GM21528 (cell line): ENCODE data around the gene DNAJC16.
"Not testable (repeated sequence)": the region's sequence is repeated elsewhere in the genome, so short reads cannot be mapped to it uniquely, and the experiment has no call there.

ENCODE experiments used
- ATAC-seq: cut with Tn5 transposase; IDR thresholded peaks from one replicate; pipeline ENCODE4 v1.9.1; 2021; ENCODE audit warnings: mild to moderate bottlenecking, moderate library complexity; ENCODE audit not compliant: unreplicated experiment, low FRiP score

The DNAJC16 gene

DNA sequence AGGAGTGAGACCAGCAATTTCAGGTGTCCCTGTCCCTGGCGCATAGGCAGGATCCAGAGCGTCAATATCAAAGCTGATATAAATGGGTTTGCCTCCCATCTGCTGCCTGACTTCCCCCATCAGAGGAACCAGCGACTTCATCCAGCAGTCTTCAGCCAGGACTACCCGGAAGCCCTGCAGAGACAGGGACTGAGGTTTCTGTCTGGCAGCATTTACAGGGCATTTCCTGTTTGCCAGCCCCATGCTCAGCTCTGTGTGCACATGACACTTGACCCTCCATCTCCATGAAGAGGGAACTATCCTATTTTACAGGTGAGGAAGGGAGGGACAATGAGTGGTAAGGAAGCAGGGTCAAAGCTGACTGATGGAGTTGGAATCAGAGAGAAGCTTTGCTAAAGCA, 51.0 kb downstream of the DNAJC16 start:
- no peak for ATAC-seq

DNA sequence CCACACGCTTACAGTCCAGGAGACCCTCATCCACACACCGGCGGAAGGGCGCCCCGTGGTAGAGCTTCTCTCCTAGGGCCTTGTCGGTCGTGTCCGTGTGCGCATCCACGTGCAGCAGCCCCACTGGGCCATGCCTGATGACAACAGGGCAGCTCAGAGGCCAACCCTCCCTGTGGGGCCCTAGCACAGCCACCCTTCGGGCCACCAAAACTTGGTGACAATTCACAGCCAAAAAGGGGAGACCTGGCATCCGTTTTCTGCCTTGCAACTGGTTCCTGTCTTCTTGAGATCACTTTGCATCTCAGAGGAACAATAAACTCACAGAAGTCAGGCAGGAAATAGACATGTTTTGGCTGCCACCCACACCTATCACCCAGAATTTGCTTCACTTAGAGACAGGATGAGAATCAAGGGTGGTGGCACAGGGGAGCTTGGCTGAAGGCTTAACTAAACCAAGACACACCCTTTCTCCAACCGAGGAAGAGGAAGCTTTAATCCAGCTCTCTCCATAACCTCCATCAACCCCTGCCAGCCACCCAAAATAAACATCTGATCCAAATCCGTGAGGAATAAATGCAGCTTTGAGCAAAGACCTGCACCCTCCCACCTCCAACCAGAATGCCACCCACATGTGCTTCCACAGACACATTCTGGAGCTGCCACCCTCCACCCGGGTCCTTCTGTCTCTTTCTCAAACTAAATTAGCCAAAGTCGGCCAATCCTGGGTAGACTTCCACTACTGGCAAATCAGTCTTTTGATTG, 52.5 kb downstream of the DNAJC16 start:
- no peak for ATAC-seq

DNA sequence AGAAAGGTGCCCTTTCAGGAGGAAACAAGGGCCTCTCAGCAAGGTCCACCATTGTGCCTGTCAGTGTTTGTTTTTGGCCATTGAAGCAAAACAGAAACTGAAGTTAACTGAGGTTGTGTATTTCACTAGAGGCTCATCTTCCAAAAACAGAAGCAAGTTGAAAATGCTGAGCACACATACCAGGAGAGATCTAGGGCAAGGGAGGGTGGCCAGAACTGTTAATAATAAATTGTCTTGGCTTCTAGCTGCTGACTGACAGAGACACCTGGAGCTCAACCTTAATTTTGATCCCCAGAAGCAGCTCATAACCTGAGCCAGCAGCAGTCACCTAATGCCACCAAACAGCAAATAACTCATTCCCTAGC, 53.0 kb downstream of the DNAJC16 start:
- ATAC-seq, result no peak

DNA sequence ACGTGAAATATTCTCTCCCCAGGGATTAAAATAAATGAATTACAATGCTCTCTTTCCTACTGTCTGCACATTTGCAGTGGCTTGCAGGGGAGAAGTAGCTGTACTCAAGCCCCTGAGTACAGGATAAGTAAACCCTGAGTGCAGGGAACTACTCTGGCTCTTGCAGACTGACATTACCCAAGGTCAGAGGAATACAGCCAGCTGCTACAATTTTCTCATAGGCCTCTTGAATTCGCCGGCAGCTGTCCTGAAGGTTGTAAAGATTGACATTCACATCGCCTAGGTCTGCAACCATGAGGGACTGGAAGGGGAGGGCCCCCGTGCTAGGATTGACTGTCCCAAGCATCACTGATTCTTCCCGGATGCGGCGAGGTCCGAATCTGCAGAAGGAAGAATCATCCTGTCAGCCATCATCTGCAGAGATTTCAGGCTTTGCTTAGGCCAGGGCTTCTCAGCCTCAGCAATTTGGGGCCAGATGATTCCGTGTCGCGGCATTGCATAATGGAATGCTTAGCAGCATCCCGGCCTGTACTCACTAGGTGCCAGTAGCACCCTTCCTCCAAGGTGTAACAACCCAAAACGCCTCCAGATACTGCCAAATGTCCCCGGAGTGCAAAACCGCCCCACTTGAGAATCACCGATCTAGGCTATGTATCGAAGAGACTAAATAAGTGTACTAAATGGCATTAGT, 56.5 kb downstream of the DNAJC16 start:
- no peak for ATAC-seq

DNA sequence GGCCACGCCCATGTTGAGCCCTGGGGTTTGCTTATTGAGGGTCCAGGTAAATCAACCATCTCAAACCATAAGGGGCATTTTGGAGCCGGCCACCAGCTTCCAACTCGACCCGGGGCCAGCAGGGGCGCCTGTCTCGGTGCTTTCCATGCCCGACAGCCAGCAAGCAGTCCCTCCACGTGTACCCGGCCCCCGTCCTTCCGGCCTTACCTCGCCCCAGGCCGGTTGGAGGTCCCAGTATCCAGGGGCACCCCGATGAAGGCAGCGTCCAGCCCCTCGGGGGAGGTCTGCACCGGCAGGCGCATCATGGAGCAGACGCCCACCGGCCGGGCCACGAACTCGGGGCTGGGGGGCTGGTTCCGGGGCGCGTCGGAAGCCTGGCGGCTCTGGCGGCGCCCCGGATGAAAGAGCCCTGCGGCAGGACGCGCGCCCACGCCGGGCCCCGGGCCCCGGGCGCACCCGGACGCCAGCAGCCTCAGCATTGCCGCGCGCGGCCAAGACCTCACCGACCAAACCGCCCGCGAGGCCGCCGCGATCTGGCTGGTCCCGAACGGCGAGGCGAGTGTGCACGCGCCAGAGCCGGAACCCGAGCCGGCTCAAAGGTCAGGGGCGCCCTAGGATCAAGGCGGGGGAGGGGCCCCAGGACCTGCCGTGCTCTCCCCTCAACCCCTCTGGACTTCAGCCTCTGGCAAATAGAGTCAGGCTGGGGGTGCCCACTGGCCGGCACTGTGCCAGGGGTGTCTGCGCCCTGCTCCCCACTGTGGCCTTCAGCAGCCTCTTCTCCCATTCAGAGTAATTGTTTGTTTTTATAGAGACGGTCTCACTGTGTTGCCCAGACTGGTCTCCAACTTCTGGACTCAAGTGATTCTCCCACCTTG, 58.1 kb downstream of the DNAJC16 start, which contains the start of gene AGMAT:
Gene AGMAT, minus strand, starts transcription at position 563 of the 875 bp plus-strand sequence. Its CDS starts 84 bp downstream, at position 479.
- no peak for ATAC-seq

DNA sequence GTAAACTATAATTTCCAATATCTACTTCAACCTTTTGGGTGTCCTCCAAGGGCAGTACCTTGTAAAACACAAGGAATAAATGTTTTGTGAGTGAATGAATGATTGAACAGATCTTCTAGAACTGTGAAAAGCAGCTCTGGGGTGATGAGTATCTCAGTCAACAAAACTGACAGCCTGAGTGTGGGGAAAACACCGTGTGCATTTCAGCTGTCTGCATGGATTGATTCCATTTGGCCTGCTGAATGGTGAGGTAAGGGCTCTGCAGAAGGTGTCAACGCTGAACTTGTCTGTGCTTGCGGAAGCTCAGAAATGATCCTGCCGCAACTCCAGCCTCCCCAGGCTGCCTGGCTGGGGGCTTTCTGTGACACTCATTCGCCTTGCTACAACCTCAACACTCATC, 65.6 kb downstream of the DNAJC16 start:
- ATAC-seq, result no peak

DNA sequence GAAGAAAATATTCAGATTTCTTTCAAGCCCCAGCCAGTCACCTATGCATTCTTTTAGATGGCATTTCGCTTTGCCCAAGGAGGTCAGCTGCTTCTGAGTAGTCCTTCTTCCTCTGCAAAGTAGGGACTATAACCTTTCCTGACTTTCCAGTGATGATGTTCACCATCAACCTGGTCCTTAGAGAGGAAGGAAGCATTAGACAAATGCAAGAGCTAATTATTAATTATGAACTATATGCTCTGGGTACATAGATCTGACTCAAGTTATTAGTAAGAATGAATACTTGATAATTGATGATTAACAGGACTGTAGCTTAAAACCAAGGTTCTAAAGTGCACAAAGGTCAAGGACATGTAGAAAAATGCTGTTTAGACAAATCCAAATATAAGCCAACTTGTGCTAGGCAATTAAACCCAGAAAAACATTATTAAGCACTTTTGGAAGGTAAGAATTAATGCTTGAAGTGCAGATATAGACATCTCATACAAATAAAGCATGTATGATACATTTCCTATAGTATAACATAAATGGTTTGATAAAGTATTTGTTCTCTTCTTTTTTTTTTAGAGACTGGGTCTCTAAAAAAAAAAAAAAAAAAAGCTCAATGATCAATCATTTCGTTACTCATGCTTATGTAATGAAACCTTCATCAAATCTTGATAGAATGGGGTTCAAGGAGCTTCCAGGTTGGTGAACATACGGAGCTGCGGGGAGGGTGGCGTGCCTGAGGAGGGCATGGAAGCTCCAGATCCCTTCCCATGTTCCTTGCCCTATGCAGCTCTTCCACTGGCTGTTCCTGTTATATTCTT, 69.4 kb downstream of the DNAJC16 start:
- no peak for ATAC-seq

DNA sequence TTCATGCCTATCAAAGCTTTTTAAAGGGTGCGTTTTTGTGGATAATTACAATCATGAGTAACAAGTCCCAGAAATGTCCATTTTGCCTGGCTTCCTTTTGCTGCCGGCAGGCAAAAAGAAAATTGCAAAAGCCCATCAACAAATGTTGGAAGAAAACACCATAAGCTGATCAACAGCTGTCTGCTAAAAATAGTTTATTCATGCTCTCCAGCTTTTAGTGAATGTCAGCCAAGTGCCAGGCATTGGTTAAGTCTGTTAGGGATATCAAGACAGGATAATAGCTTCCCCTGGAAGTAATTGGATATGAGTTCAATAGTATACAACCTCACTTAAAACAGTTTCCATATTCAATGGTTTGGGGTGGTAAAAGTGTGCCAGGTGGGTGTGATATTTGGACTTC, 71.8 kb downstream of the DNAJC16 start:
- ATAC-seq, result no peak

DNA sequence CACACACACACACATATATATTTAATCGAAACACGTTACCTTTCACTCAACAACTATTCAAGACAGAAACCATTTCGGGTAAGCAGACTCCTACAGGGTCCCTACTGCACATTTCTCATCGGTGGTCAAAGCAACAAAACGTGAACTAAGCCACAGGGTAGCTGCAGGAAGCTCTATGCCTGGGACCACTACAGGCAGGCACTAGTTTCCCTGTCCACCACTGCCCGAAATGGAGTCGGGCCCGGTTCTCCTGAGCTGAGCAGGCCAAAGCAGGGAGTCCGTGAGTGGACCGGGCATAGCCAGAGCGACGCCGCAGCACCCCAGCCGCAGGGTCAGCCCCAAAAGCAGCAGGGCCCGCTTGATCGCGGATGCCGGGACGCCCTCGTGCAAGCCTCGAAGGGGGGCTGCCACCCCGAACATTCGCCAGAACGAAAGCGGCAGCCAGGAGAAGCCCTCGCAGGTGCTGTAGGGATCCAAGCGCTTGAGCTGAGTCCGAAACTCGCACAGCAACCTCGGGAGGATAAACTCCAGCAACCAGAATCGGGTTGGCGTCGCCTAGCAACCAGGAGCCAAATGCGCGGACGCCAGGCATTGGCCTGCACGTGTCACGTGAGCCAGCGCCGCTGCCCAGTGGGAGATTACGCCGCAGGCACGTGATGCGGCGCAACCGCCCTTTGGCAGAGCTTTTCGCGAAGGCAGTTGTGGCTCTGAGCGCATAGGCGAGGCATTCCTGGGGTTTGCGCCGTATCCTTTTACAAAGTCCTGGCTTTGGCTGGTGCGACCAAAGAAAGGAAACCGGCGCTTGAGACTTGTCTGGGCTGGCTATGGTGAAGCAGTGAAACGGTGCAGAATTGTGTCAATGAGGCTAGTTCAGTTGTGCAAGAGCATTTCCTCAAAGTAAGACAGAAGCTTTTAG, 76.7 kb downstream of the DNAJC16 start:
- peak; percentile 81 for ATAC-seq

DNA sequence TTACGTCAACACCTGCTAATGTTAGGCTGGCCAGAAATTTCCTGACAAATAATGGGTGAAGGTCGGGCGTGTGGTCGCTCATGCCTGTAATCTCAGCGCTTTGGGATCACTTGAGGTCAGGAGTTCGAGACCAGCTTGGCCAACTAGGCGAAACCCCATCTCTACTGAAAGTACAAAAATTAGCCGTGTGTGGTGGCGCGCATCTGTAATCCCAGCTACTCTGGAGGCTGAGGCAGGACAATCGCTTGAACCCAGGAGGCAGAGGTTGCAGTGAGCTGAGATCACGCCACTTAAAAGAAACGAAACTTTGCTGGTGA, 77.3 kb downstream of the DNAJC16 start:
- not testable (repeated sequence) for ATAC-seq

DNA sequence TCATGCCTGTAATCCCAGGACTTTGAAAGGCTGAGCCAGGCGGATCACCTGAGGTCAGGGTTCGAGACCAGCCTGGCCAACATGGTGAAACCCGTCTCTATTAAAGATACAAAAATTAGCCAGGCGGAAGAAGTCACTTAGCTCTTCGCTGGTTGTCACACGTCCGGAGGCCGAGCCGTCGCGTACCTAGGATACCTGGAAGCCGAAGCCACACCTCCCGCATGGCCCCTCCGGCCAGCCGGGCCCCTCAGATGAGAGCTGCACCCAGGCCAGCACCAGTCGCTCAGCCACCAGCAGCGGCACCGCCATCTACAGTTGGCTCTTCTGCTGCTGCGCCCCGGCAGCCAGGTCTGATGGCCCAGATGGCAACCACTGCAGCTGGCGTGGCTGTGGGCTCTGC, 77.8 kb downstream of the DNAJC16 start:
- ATAC-seq, result not testable (repeated sequence)

DNA sequence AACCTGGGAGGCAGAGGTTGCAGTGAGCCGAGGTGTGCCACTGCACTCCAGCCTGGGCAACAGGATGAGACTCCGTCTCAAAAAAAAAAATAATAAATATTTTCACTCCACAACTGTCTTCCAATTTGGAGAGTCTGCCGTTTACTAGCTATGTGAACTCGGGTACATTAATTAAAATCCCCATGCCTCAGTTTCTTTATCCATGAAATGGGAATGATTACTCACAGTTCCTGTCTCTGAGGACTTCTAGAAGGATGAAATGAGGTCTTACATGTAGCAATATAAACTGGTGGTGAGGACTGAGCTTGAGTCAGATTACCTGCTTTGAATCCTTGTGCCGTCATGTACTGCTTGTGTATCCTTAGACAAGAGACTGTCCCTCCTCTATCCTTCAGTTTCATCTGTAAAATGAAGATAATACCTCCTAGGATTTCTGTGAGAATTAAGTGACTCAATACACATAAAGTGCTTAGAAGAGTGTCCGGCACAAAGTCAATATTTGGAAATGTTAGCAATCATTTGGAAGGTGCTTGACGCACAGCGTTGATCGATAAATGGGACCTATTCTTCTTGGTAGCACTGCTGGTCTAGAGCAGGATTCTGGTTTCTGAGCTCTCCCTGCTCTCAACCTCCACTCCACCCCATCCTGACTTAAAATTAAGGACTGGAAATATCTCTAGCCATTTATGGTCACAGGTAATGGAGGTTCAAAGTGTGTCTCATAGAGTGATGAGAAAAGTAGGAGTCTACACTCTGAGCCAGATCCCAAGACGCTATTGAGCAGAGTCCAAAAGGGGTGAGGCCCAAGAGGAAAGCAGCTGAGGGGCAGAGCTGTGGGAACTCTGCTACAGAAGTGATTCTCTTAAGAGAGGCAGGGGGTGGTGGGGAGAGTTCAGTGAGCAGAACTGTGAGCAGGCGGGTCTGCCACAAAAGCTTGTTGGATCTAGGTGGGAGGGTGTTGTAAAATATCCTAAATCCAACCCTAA, 79.0 kb downstream of the DNAJC16 start:
- ATAC-seq, result no peak

DNA sequence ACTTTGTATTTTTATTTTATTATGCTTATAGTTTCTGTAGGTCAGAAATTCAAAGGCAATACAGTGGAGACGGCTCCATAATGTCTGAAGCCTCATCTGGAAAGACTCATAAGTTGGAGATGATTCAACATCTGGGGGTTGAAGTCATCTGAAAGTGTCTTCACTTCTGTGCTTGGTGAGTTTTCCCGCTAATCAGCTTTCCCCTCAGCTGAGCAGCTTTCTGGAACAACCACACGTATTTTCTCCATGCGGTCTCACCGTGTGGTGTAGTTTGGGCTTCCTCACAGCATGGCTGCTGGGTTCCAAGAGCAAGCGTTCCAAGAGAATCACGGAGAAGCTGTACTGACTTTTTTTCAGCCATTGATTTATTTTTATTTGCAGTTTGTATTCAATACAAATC, 83.0 kb downstream of the DNAJC16 start:
- ATAC-seq, result no peak

DNA sequence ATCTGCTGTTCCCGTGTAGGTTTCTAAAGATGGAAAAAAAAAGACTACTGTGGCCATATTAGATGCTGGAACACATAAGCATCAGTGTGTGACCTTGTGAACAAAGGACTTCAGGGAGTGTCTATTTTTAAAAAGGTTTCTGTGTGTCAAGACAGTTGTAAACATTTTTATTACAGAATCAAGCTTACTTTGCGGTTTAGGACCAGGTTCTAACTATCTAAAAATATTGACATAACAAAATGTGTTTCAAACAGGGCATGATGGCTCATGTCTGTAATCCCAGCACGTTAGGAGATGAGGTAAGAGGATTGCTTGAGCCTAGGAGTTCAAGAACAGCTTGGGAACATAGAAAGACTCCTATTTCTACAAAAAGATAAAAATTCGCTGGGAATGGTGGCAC, 83.5 kb downstream of the DNAJC16 start:
- no peak for ATAC-seq

DNA sequence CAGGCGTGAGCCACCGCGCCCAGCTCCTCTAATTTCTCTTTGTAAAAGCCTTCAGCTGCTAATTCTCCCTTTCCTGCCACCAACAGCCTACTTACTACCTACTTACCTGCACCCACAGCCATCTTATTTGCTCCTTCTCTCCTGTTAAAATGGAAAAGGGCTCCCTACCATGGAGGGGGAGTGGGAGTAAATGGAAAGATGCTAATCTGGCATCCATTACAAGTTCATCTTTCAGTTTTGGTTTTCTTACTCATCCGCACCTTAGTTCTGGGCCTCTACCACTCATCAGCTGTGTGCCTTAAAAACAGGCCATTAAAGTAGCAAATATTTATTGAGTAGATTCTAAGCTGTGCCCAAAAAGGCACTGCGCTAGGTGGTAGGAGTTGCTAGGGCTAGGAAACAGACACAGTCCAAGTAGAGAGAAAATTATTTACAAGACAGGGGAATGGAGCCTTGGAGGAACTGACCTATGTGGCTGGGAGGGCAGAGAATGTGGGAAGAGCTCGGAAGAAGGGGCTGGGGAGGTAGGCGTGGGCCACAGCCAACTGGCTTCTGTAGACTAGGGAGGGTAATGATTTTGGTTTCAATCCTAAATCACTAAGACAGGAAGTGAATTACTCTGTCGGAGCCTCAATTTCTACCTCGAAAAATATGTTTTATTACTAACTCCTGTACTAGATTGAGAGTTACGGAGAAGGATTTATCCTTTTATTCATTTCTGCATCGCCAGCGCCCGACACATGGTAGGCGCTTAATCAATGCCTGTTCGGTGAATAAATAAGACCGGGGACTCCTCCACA, 89.9 kb downstream of the DNAJC16 start:
- ATAC-seq, result no peak

DNA sequence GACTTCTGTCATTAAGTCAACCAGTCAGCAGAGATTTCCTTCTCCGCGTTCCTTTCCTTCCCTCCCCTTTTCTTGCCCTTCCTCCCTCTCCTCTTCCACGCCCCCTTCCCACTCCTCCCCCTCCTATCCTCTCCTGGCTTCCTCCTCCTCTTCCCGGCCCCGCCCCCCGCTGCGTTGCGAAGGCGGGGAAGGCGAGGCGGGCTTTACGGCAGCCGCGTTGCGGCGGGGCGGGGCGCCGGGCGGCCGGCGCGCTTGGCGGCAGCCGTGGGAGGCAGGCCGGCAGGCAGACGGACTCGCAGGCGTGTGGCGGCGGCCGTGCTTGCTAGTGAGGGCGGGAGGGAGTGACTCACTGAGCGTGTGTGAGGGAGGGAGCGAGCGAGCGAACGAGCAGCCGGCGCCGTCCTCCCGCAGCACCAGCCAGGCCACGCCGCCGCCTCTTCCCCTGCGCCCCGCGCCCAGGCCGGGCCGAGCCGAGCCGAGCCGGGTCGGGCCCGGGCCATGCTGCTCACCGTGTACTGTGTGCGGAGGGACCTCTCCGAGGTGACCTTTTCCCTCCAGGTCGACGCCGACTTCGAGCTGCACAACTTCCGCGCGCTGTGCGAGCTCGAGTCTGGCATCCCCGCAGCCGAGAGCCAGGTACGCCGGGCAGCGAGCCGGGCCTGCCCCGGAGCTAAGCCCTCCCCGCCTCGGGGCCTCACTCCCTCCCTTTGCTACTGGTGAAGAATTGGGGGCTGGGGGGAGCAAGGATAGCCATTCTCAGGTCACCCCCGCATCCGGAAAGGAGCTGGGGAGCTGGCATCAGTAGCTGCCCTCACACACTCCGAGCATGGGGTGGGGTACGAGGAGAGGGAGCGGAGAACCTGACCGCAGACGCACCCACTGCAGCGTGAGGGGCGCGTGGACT, 90.8 kb downstream of the DNAJC16 start, which contains the start of gene DDI2:
Gene DDI2, plus strand, starts transcription at position 286 of the 904 bp plus-strand sequence. Its CDS starts 213 bp downstream, at position 499.
- ATAC-seq, result peak; percentile 68
